Mesendoderm (in vitro differentiated cells): ENCODE results near the gene ZNF189.
A peak's percentile ranks its signal among the peaks of the same experiment; 100 is the strongest.
"Not testable (repeated sequence)": the region's sequence is repeated elsewhere in the genome, so short reads cannot be mapped to it uniquely, and the experiment has no call there.

Source experiments
- DNase-seq: peaks from one replicate; pipeline ENCODE4 v3.0.0; 2013
- H2AK5ac ChIP-seq: 2 replicates; pipeline ENCODE4 v1.6.1; 2013; ENCODE audit warnings: low read length, inconsistent platforms
- H2BK120ac ChIP-seq: 2 replicates; pipeline ENCODE4 v1.6.1; 2013; ENCODE audit warnings: low read depth, mild to moderate bottlenecking, low read length, moderate library complexity, mixed read lengths
- H2BK15ac ChIP-seq: replicated peaks from 2 replicates; pipeline ENCODE4 v1.6.1; 2013; ENCODE audit warnings: low read depth, mild to moderate bottlenecking, moderate library complexity
- H2BK5ac ChIP-seq: 2 replicates; pipeline ENCODE4 v1.6.1; 2013; ENCODE audit warnings: low read length, inconsistent platforms
- H3K18ac ChIP-seq: 2 replicates; pipeline ENCODE4 v1.6.1; 2013; ENCODE audit warnings: mild to moderate bottlenecking, low read length, mixed read lengths
- H3K23ac ChIP-seq: one replicate; pipeline ENCODE4 v1.6.1; 2013; ENCODE audit warnings: low read length
- H3K27ac ChIP-seq: 2 replicates; pipeline ENCODE4 v1.5.1; 2013; ENCODE audit warnings: low read depth, mild to moderate bottlenecking, inconsistent platforms, low read length, moderate library complexity
- H3K27me3 ChIP-seq: 2 replicates; pipeline ENCODE4 v1.6.1; 2013; ENCODE audit warnings: low read length, control low read depth, mild to moderate bottlenecking, inconsistent platforms; ENCODE audit not compliant: insufficient read depth, poor library complexity
- H3K36me3 ChIP-seq: 2 replicates; pipeline ENCODE4 v1.6.1; 2013; ENCODE audit warnings: low read length, inconsistent platforms; ENCODE audit not compliant: control insufficient read depth, insufficient read depth
- H3K4ac ChIP-seq: one replicate; pipeline ENCODE4 v1.6.1; 2013; ENCODE audit warnings: low read depth, mild to moderate bottlenecking, low read length, moderate library complexity
- H3K4me1 ChIP-seq: 2 replicates; pipeline ENCODE4 v1.6.1; 2013; ENCODE audit warnings: low read depth, low read length, inconsistent platforms; ENCODE audit not compliant: control insufficient read depth
- H3K4me2 ChIP-seq: 2 replicates; pipeline ENCODE4 v1.6.1; 2013; ENCODE audit warnings: low read length
- H3K4me3 ChIP-seq: 2 replicates; pipeline ENCODE4 v1.5.1; 2013; ENCODE audit warnings: mild to moderate bottlenecking, low read length
- H3K56ac ChIP-seq: one replicate; pipeline ENCODE4 v1.6.1; 2013; ENCODE audit warnings: low read length
- H3K79me1 ChIP-seq: 2 replicates; pipeline ENCODE4 v1.6.1; 2013; ENCODE audit warnings: low read length, inconsistent platforms
- H3K79me2 ChIP-seq: 2 replicates; pipeline ENCODE4 v1.6.1; 2013; ENCODE audit warnings: mild to moderate bottlenecking, low read length; ENCODE audit not compliant: control insufficient read depth, insufficient read depth
- H3K9ac ChIP-seq: 2 replicates; pipeline ENCODE4 v1.6.1; 2013; ENCODE audit warnings: low read length, inconsistent platforms
- H4K5ac ChIP-seq: one replicate; pipeline ENCODE4 v1.6.1; 2013; ENCODE audit warnings: low read length
- H4K8ac ChIP-seq: one replicate; pipeline ENCODE4 v1.6.1; 2013; ENCODE audit warnings: low read depth, mild to moderate bottlenecking, control low read depth, low read length, moderate library complexity
- whole genome bisulfite sequencing: extraction: QIAGEN DNeasy Blood & Tissue Kit; methylation state at CpG from one replicate; pipeline ENCODE4 v1.1.7; 2013; ENCODE audit warnings: low lambda C conversion rate, missing lambda C conversion rate; ENCODE audit not compliant: insufficient coverage; ENCODE audit errors: extremely low coverage; 5-methylcytosine and 5-hydroxymethylcytosine counted together

The ZNF189 gene

GRCh38 chr9:101381833-101382342 lies 16.8 kb upstream of the ZNF189 start:
- H2AK5ac ChIP-seq: no peak overlapping the region
- no peak overlapping the region for H4K5ac ChIP-seq
- H3K79me1 ChIP-seq: no peaks in the 10 kb centered on the region
- no peak overlapping the region for H3K27ac ChIP-seq
- no peaks in the 10 kb centered on the region for H3K27me3 ChIP-seq
- H3K56ac ChIP-seq: no peak overlapping the region
- H3K9ac ChIP-seq: no peak overlapping the region
- H3K18ac ChIP-seq: no peak overlapping the region
- no peak overlapping the region for H2BK120ac ChIP-seq
- WGBS: no CpG with 5 or more reads among the region's 2 CpGs
- H4K8ac ChIP-seq: no peak overlapping the region
- no peak overlapping the region for H2BK5ac ChIP-seq
- no peak for DNase-seq
- H3K4me1 ChIP-seq: no peaks in the 10 kb centered on the region
- H3K79me2 ChIP-seq: no peaks in the 10 kb centered on the region
- H3K4me2 ChIP-seq: no peak overlapping the region
- no peaks in the 10 kb centered on the region for H3K36me3 ChIP-seq
- no peak overlapping the region for H2BK15ac ChIP-seq
- no peak overlapping the region for H3K4me3 ChIP-seq
- no peak overlapping the region for H3K23ac ChIP-seq
- H3K4ac ChIP-seq: no peak overlapping the region

DNA sequence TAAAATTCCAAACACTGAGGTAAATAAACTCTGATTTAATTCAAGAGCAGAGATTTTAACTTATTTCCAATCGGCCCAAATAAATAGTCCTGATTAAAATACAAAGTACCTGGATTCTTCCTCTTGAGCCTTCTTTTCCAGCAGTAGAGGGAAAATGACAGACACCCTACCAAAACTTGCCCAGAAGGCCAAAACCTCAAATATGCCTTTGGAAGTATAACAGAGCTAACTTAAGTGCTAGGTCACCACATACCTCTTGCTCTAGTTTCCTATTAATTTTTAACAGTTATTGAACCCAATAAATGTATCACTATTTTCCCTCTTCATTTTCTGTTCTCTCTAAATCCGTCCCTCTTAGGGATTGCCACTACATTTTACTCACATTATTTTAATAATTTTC lies 15.3 kb upstream of the ZNF189 start:
- Histone ChIP-seq H3K79me2 (no peaks in the 10 kb centered on the region), H3K27ac (no peak overlapping the region), H3K36me3 (no peaks in the 10 kb centered on the region), H2BK5ac (no peak overlapping the region), H3K4ac (no peak overlapping the region), H2AK5ac (no peak overlapping the region), H3K9ac (no peak overlapping the region), H4K5ac (no peak overlapping the region), H2BK120ac (no peak overlapping the region), H4K8ac (no peak overlapping the region), H3K4me3 (no peak overlapping the region), H3K56ac (no peak overlapping the region), H3K4me1 (no peaks in the 10 kb centered on the region), H3K27me3 (no peaks in the 10 kb centered on the region), H3K23ac (no peak overlapping the region), H2BK15ac (no peak overlapping the region), H3K4me2 (no peak overlapping the region), H3K79me1 (no peaks in the 10 kb centered on the region), H3K18ac (no peak overlapping the region)
- DNase-seq: no peak
- WGBS: no CpG with 5 or more reads among the region's 2 CpGs

DNA sequence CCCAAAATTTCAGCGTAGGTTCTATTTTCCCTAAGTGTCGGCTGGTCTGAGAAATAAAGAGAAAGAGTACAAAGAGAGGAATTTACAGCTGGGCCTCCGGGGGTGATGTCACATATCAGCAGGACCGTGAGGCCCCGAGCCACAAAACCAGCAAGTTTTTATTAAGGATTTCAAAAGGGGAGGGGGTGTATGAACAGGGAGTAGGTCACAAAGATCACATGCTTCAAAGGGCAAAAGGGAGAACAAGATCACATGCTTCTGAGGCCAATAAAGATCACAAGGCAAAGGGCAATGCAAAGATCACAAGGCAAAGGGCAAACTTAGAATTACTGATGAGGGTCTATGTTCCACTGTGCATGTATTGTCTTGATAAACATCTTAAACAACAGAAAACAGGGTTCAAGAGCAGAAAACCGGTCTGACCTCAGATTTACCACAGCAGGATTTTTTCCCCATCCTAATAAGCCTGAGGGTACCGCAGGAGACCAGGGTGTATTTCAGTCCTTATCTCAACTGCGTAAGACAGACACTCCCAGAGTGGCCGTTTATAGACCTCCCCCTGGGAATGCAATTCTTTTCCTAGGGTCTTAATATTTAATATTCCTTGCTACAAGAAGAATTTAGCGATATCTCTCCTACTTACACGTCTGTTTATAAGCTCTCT lies 13.6 kb upstream of the ZNF189 start, which contains the start of gene BAAT:
BAAT (minus strand) TSS at position 134 of the 664 bp plus-strand sequence. CDS start 13,602 bp downstream, outside the sequence.
- H4K8ac ChIP-seq, H3K27ac ChIP-seq, DNase-seq, H2AK5ac ChIP-seq, H2BK120ac ChIP-seq, H4K5ac ChIP-seq, H2BK15ac ChIP-seq, H3K4me2 ChIP-seq, H3K79me2 ChIP-seq, H3K27me3 ChIP-seq, H2BK5ac ChIP-seq, H3K4me3 ChIP-seq, H3K4ac ChIP-seq, H3K4me1 ChIP-seq, H3K79me1 ChIP-seq, H3K36me3 ChIP-seq, H3K9ac ChIP-seq, H3K23ac ChIP-seq, H3K18ac ChIP-seq, H3K56ac ChIP-seq: not testable (repeated sequence)
- WGBS: no CpG with 5 or more reads among the region's 11 CpGs

DNA sequence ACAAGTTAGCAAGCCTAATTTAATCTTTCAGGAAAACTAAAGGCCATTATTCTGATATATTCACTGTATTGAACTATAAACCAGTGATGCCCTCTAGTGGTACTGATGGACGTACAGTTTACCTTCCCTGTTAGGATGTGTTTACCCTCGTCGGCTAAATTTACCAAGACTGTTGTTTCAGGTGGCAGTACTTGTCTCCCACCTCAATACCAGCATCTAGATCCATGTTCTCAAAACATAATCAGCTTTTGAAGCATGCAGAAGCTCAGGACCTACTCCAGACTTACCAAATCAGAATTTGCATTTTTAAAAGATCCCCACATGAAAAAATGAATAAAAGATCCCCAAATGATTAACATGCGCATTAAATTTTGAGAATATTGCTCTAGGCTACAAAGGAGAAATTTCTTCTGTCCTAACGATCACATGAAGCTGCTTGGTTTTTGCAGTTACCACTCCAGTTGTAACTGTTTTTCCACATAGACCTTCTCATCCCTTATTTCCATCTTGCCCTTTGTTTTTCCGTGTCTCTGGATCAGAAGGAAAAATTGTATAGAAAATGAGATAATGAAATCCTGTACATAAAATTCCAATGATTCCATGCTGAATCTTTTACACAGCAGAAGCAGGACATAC lies 10.7 kb upstream of the ZNF189 start:
- DNase-seq: peak; percentile 70
- no CpG with 5 or more reads among the region's 6 CpGs for WGBS

DNA sequence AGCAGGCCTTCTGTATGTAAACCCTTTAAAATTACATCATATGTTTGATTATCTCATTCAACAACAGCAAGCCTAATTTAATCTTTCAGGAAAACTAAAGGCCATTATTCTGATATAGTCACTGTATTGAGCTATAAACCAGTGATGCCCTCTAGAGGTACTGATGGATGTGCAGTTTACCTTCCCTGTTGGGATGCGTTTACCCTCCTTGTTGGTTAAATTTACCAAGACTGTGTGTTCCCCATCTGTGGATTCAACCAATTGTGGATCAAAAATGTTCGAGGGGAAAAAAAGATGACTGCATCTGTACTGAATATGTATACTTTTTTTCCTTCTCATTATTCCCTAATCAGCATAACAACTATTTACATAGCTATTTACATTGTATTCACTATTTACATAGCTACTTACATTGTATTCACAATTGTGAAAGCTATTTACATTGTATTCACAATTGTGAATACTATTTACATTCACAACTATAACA lies 10.1 kb upstream of the ZNF189 start:
- no peak overlapping the region for H3K18ac ChIP-seq
- H4K8ac ChIP-seq: no peak overlapping the region
- H3K23ac ChIP-seq: no peak overlapping the region
- no peak overlapping the region for H2BK15ac ChIP-seq
- no peaks in the 10 kb centered on the region for H3K36me3 ChIP-seq
- DNase-seq: peak; percentile 42
- no peak overlapping the region for H2BK5ac ChIP-seq
- peaks cover 5% of the 10 kb centered on the region for H3K79me1 ChIP-seq
- no peak overlapping the region for H2AK5ac ChIP-seq
- no peak overlapping the region for H3K56ac ChIP-seq
- no peak overlapping the region for H3K4ac ChIP-seq
- WGBS: no CpG with 5 or more reads among the region's 2 CpGs
- H2BK120ac ChIP-seq: no peak overlapping the region
- H3K27me3 ChIP-seq: no peaks in the 10 kb centered on the region
- no peak overlapping the region for H3K27ac ChIP-seq
- H3K4me3 ChIP-seq: no peak overlapping the region
- peaks cover 16% of the 10 kb centered on the region for H3K79me2 ChIP-seq
- no peak overlapping the region for H3K9ac ChIP-seq
- no peak overlapping the region for H3K4me2 ChIP-seq
- no peaks in the 10 kb centered on the region for H3K4me1 ChIP-seq
- no peak overlapping the region for H4K5ac ChIP-seq

More for the DNA sequence above, 10.7 kb upstream of the ZNF189 start:
- Histone ChIP-seq H2AK5ac (no peak overlapping the region), H3K4me2 (no peak overlapping the region), H4K8ac (no peak overlapping the region), H3K18ac (no peak overlapping the region), H3K79me1 (peaks cover 5% of the 10 kb centered on the region), H3K56ac (no peak overlapping the region), H3K79me2 (peaks cover 13% of the 10 kb centered on the region), H2BK15ac (no peak overlapping the region), H2BK120ac (no peak overlapping the region), H3K36me3 (no peaks in the 10 kb centered on the region), H3K27me3 (no peaks in the 10 kb centered on the region), H3K4ac (no peak overlapping the region), H4K5ac (no peak overlapping the region), H3K27ac (no peak overlapping the region), H3K4me1 (no peaks in the 10 kb centered on the region), H2BK5ac (no peak overlapping the region), H3K4me3 (no peak overlapping the region), H3K9ac (no peak overlapping the region), H3K23ac (no peak overlapping the region)
